GM12878 (cell line): ENCODE measurements around the gene VRK3. TPM values are rescaled to one million over a fixed set of nuclear protein-coding genes. Genes with fewer than 3 reads are reported as not detected.
A peak's percentile ranks its signal among the peaks of the same experiment; 100 is the strongest.

Experiments
- CHD4 ChIP-seq: fragments of 200-600 bp; sonication (generic); IDR thresholded peaks from 2 replicates; pipeline ENCODE4 v1.6.1; 2016; ENCODE audit warnings: mild to moderate bottlenecking
- HDGF ChIP-seq: fragments of 450-650 bp; IDR thresholded peaks from 2 replicates; pipeline ENCODE4 v1.6.1; 2016; ENCODE audit warnings: antibody characterized with exemption
- NFYB ChIP-seq: IDR thresholded peaks from 2 replicates; pipeline ENCODE4 v1.6.1; 2011; ENCODE audit warnings: low read depth, mild to moderate bottlenecking, low read length, improper control_type of control experiment, moderate library complexity; ENCODE audit not compliant: insufficient read depth
- NKRF ChIP-seq: fragments of 450-650 bp; conservative IDR thresholded peaks from 2 replicates; pipeline ENCODE4 v1.6.1; 2017; ENCODE audit warnings: mild to moderate bottlenecking, moderate library complexity
- PBX3 ChIP-seq: IDR thresholded peaks from 2 replicates; pipeline ENCODE4 v1.6.1; 2011; ENCODE audit warnings: mild to moderate bottlenecking, low read depth, low read length, moderate library complexity; ENCODE audit not compliant: insufficient replicate concordance
- PML ChIP-seq: IDR thresholded peaks from 2 replicates; pipeline ENCODE4 v1.6.1; 2012; ENCODE audit warnings: low read length, inconsistent platforms
- RCOR1 ChIP-seq: conservative IDR thresholded peaks from 2 replicates; pipeline ENCODE4 v1.6.1; 2012; ENCODE audit warnings: low read depth, low read length, improper control_type of control experiment
- RFX5 ChIP-seq: IDR thresholded peaks from 2 replicates; pipeline ENCODE4 v1.6.1; 2011; ENCODE audit warnings: low read depth, low read length, improper control_type of control experiment
- TBL1XR1 ChIP-seq: IDR thresholded peaks from 2 replicates; pipeline ENCODE4 v1.6.1; 2012; ENCODE audit warnings: low read depth, low read length, improper control_type of control experiment
- TCF7 ChIP-seq: IDR thresholded peaks from 2 replicates; pipeline ENCODE4 v1.6.1; 2014; ENCODE audit warnings: antibody characterized with exemption, borderline replicate concordance
- YY1 ChIP-seq: IDR thresholded peaks from 2 replicates; pipeline ENCODE4 v1.6.1; 2011; ENCODE audit warnings: low read depth, mild to moderate bottlenecking, low read length
- ZNF274 ChIP-seq: IDR thresholded peaks from one replicate; pipeline ENCODE4 v1.8.0; 2011; ENCODE audit not compliant: insufficient read length, insufficient read depth
- ZNF384 ChIP-seq: IDR thresholded peaks from 2 replicates; pipeline ENCODE4 v1.6.1; 2012; ENCODE audit warnings: low read depth, mild to moderate bottlenecking, low read length, improper control_type of control experiment, borderline replicate concordance
- polyA plus RNA-seq, 11 experiments: library from polyadenylated mRNA; depleted of rRNA in 4 of 11; unstranded in 6 of 11; stranded (reverse) in 5 of 11; fragments of >200 nt; fragmentation: Nextera tagmentation in 4 of 11; fragmentation: Illumina TruSeq in 1 of 11; extraction: Ambion mirVana in 4 of 11; extraction: Trizol in 1 of 11; gene quantifications; 1 replicate in 1 of 11; 2 replicates in 10 of 11; pipeline versions ENCODE4 v1.2.1 to v1.2.3, GENCODE V29; 2011 to 2016; ENCODE audit warnings: inconsistent platforms in 2 of 11, missing spikeins in 2 of 11, low read depth in 1 of 11
- total RNA-seq, 4 experiments: library from RNA; depleted of rRNA in 3 of 4; stranded (reverse); fragments of >200 nt in 3 of 4; fragmentation: Illumina TruSeq in 1 of 4; extraction: Trizol in 1 of 4; gene quantifications; 2 replicates each; pipeline versions ENCODE4 v1.2.1 to v1.2.3, GENCODE V29; 2013 to 2021
- TF ChIP-seq, protein P1 (sequence below): fragments of 450-650 bp; IDR thresholded peaks from 2 replicates; pipeline ENCODE4 v1.6.1; 2014; ENCODE audit warnings: mild to moderate bottlenecking
- TF ChIP-seq, protein P2 (sequence below): fragments of 450-650 bp; formaldehyde crosslinking; IDR thresholded peaks from 2 replicates; pipeline ENCODE4 v1.4.0; 2022; ENCODE audit warnings: mild to moderate bottlenecking, moderate library complexity

VRK3 gene
- total and polyA plus RNA-seq, 10 of the 15 experiments (the other 5 are each of a cell fraction or from before 2014, with no cell fraction given), result 17.3 to 61.9 (median 35.5) TPM

GRCh38 chr19:49997709-49998108 lies 27.5 kb downstream of the VRK3 start (continued):
- TF ChIP-seq, protein P1, sequence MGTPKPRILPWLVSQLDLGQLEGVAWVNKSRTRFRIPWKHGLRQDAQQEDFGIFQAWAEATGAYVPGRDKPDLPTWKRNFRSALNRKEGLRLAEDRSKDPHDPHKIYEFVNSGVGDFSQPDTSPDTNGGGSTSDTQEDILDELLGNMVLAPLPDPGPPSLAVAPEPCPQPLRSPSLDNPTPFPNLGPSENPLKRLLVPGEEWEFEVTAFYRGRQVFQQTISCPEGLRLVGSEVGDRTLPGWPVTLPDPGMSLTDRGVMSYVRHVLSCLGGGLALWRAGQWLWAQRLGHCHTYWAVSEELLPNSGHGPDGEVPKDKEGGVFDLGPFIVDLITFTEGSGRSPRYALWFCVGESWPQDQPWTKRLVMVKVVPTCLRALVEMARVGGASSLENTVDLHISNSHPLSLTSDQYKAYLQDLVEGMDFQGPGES, result no peak
- no peak for TF ChIP-seq RFX5
- TF ChIP-seq, protein P2, sequence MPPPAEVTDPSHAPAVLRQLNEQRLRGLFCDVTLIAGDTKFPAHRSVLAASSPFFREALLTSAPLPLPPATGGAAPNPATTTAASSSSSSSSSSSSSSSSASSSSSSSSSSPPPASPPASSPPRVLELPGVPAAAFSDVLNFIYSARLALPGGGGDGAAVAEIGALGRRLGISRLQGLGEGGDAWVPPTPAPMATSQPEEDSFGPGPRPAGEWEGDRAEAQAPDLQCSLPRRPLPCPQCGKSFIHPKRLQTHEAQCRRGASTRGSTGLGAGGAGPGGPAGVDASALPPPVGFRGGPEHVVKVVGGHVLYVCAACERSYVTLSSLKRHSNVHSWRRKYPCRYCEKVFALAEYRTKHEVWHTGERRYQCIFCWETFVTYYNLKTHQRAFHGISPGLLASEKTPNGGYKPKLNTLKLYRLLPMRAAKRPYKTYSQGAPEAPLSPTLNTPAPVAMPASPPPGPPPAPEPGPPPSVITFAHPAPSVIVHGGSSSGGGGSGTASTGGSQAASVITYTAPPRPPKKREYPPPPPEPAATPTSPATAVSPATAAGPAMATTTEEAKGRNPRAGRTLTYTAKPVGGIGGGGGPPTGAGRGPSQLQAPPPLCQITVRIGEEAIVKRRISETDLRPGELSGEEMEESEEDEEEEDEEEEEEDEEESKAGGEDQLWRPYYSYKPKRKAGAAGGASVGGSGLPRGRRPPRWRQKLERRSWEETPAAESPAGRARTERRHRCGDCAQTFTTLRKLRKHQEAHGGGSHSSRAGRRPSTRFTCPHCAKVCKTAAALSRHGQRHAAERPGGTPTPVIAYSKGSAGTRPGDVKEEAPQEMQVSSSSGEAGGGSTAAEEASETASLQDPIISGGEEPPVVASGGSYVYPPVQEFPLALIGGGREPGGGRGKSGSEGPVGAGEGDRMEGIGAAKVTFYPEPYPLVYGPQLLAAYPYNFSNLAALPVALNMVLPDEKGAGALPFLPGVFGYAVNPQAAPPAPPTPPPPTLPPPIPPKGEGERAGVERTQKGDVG (CRISPR knock-in tag), result no peak
- no peak for TF ChIP-seq YY1
- TF ChIP-seq TBL1XR1, result no peak
- TF ChIP-seq TCF7, result no peak
- no peak for TF ChIP-seq ZNF274
- no peak for TF ChIP-seq HDGF
- TF ChIP-seq CHD4, result no peak
- TF ChIP-seq ZNF384, result no peak
- TF ChIP-seq NKRF, result no peak
- no peak for TF ChIP-seq PML
- TF ChIP-seq PBX3, result no peak
- peak; percentile 87 for TF ChIP-seq NFYB
- no peak for TF ChIP-seq RCOR1
